T-helper 17 cell (primary cell): ENCODE results near the gene AGPAT3. TPM values are rescaled to one million over a fixed set of nuclear protein-coding genes. Genes with fewer than 3 reads are reported as not detected.

Source experiments
- ATAC-seq: fragments of 150-1000 bp; cut with Tn5 transposase; 2 replicates; pipeline ENCODE4 v1.10.0; 2021; ENCODE audit warnings: mild to moderate bottlenecking, moderate library complexity
- DNase-seq, 3 donors: peaks; one replicate each; pipeline versions ENCODE4 v3.0.0 to v3.0.0-alpha.2; 2020 to 2021
- H3K9me3 ChIP-seq: one replicate; pipeline ENCODE4 v1.7.0; 2013; ENCODE audit warnings: low read length, mild to moderate bottlenecking; ENCODE audit not compliant: control insufficient read depth, poor library complexity, severe bottlenecking
- H3K27ac Mint-ChIP-seq: one replicate; pipeline ENCODE4 v1.8.0; 2022; ENCODE audit warnings: mild to moderate bottlenecking, moderate library complexity, mixed read lengths
- H3K27me3 Mint-ChIP-seq: one replicate; pipeline ENCODE4 v1.8.0; 2022; ENCODE audit warnings: mixed read lengths
- H3K36me3 Mint-ChIP-seq: one replicate; pipeline ENCODE4 v1.8.0; 2022; ENCODE audit warnings: low read depth, mixed read lengths
- H3K4me1 Mint-ChIP-seq: one replicate; pipeline ENCODE4 v1.8.0; 2022; ENCODE audit warnings: mild to moderate bottlenecking, mixed read lengths
- H3K4me3 Mint-ChIP-seq: one replicate; pipeline ENCODE4 v1.8.0; 2022; ENCODE audit warnings: mild to moderate bottlenecking, moderate library complexity, mixed read lengths
- total RNA-seq, 4 donors: library from RNA in 2 of 4; stranded (reverse) in 2 of 4; gene quantifications; one replicate each; pipeline ENCODE4 v1.2.3 and lab custom pipeline; 2022 to 2026

AGPAT3 gene
- total RNA-seq, 2 donors from 2014 or later, result 64.1 to 67.3 TPM

DNA sequence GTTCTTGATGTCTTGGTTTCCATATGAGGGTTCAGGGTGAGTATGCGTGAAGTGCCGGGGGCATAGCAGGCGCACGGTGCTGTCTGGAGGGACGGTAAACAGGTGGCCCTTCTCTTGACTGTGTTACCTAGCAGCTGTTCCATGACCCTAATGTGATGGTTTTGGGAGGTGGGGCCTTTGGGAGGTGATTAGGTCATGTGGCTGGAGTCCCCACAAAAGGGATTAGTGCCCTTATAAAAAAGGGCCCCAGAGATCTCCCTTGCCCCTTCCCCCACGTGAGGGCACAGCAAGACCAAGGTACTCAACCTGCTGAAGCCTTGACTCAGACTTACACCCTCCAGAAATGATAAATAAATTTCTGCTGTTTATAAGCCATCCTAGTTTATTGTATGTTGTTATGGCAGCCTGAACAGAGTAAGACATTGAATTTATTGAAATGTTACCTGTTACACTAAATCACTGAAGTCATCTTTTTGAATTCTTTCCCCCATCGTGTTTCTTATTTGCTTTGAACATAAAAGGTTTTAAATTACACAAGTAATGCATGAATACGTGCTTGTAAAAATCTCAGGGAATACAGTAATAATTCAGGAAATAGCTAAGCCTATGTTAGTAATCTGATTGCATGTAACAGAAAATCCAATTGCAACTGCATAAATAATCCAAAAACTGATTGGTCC, 162.7 kb downstream of the AGPAT3 start:
- ATAC-seq, result no peak
- H3K4me3 Mint-ChIP-seq, result no peak overlapping the region
- DNase-seq, result no peak
- H3K36me3 Mint-ChIP-seq, result no peaks in the 10 kb centered on the region
- H3K4me1 Mint-ChIP-seq, result peaks cover 61% of the 10 kb centered on the region
- H3K27me3 Mint-ChIP-seq, result no peaks in the 10 kb centered on the region
- H3K27ac Mint-ChIP-seq, result peak overlapping the region; percentile 89
- H3K9me3 ChIP-seq, result peaks cover 4% of the 10 kb centered on the region

DNA sequence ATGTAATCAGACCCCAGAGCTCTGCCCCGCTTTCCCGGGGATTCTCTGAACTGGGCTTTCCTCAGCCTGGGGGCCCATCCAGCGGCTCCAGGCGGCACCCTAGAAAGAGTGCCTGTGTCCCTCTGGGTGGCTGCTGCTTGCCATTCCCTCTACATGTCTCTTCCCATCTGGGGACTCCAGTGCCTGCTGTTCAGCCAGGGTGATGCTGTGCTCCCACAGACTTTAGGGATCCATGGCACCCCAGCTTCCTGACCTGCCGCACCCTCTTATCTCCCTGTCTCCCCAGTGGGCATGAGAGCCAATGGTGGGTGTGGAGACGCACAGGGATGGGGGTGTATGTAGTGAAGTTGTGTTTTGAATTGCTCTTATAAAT, 163.2 kb downstream of the AGPAT3 start:
- H3K9me3 ChIP-seq, result peaks cover 4% of the 10 kb centered on the region
- no peaks in the 10 kb centered on the region for H3K27me3 Mint-ChIP-seq
- H3K4me1 Mint-ChIP-seq, result peaks cover 59% of the 10 kb centered on the region
- DNase-seq (no peak), ATAC-seq (no peak)
- H3K36me3 Mint-ChIP-seq, result no peaks in the 10 kb centered on the region
- peak overlapping the region; percentile 62 for H3K4me3 Mint-ChIP-seq
- no peak overlapping the region for H3K27ac Mint-ChIP-seq

GRCh38 chr21:44029460-44030087, 164.6 kb downstream of the AGPAT3 start:
- ATAC-seq (no peak), DNase-seq (no peak)
- H3K9me3 ChIP-seq, result peaks cover 4% of the 10 kb centered on the region
- peaks cover 50% of the 10 kb centered on the region for H3K4me1 Mint-ChIP-seq
- no peaks in the 10 kb centered on the region for H3K27me3 Mint-ChIP-seq
- H3K27ac Mint-ChIP-seq, result peak overlapping the region; percentile 74
- H3K4me3 Mint-ChIP-seq, result no peak overlapping the region
- peaks cover 3% of the 10 kb centered on the region for H3K36me3 Mint-ChIP-seq

GRCh38 chr21:44035244-44035643, 170.2 kb downstream of the AGPAT3 start:
- Mint-ChIP-seq H3K4me1 (peaks cover 24% of the 10 kb centered on the region), H3K27ac (no peak overlapping the region), H3K36me3 (peaks cover 11% of the 10 kb centered on the region), H3K4me3 (no peak overlapping the region), H3K27me3 (no peaks in the 10 kb centered on the region)
- ATAC-seq (no peak), DNase-seq (no peak)
- H3K9me3 ChIP-seq, result no peaks in the 10 kb centered on the region

Other genes with a start within 250 kb of the AGPAT3 start
- under 1 TPM; 0.20 to 0.37 TPM for gene HSF2BP, start 205.7 kb upstream of the AGPAT3 start, total RNA-seq
- 10 to 100 TPM; 30.3 to 30.6 TPM for gene RRP1B, start 205.7 kb upstream of the AGPAT3 start, total RNA-seq
- gene PDXK, start 146.1 kb upstream of the AGPAT3 start, total RNA-seq, result 100 to 1,000 TPM in 1 of 2 donors, 10 to 100 TPM in 1; 93.1 to 106 TPM
- gene CSTB, start 88.9 kb upstream of the AGPAT3 start, total RNA-seq, result 10 to 100 TPM; 22.0 to 26.0 TPM
- gene RRP1, start 75.6 kb upstream of the AGPAT3 start, total RNA-seq, result 10 to 100 TPM; 20.5 to 23.2 TPM
- gene TRAPPC10, start 147.1 kb downstream of the AGPAT3 start, total RNA-seq, result 100 to 1,000 TPM; 107 to 122 TPM
- 10 to 100 TPM; 21.9 to 28.7 TPM for gene PWP2, start 242.2 kb downstream of the AGPAT3 start, total RNA-seq